Natural killer cell treated with Interleukin-12 subunit alpha and Interleukin-12 subunit beta and Interleukin-15 and Interleukin-18, amount 100 ng/mL, for 72 hours (primary cell): Measurements from ENCODE around the gene MRAS. TPM values are rescaled to one million over a fixed set of nuclear protein-coding genes. Genes with fewer than 3 reads are reported as not detected.
A peak's percentile ranks its signal among the peaks of the same experiment; 100 is the strongest.

Experiments
- ATAC-seq, 2 donors: fragments of 150-1000 bp; cut with Tn5 transposase in 1 of 2; sonication (Bioruptor Pico), chemical (Tn5 transposase) in 1 of 2; 2 replicates each; pipeline ENCODE4 v1.10.0; 2021
- DNase-seq: peaks from one replicate; pipeline ENCODE4 v3.0.0; 2022; ENCODE audit warnings: low spot score
- H3K27ac Mint-ChIP-seq, 2 donors: 1 replicate in 1 of 2; 2 replicates in 1 of 2; pipeline ENCODE4 v1.8.0; 2022; ENCODE audit warnings: mixed read lengths in 2 of 2, mild to moderate bottlenecking in 1 of 2, moderate library complexity in 1 of 2
- H3K27me3 Mint-ChIP-seq, 2 donors: 1 replicate in 1 of 2; 2 replicates in 1 of 2; pipeline ENCODE4 v1.8.0; 2022; ENCODE audit warnings: mixed read lengths in 2 of 2
- H3K36me3 Mint-ChIP-seq: one replicate; pipeline ENCODE4 v1.8.0; 2022; ENCODE audit warnings: mixed read lengths
- H3K4me1 Mint-ChIP-seq, 2 donors: 1 replicate in 1 of 2; 2 replicates in 1 of 2; pipeline ENCODE4 v1.8.0; 2022; ENCODE audit warnings: low read depth in 2 of 2, mixed read lengths in 2 of 2, mild to moderate bottlenecking in 1 of 2
- H3K4me3 Mint-ChIP-seq: one replicate; pipeline ENCODE4 v1.8.0; 2022; ENCODE audit warnings: mixed read lengths
- H3K9me3 Mint-ChIP-seq: 2 replicates; pipeline ENCODE4 v1.8.0; 2022; ENCODE audit warnings: mixed read lengths
- total RNA-seq, 2 donors: library from RNA; stranded (reverse); gene quantifications; one replicate each; pipeline ENCODE4 v1.2.3, GENCODE V29; 2022

The MRAS gene
- total RNA-seq, 2 donors from 2014 or later = 2.8 to 12.3 TPM

DNA sequence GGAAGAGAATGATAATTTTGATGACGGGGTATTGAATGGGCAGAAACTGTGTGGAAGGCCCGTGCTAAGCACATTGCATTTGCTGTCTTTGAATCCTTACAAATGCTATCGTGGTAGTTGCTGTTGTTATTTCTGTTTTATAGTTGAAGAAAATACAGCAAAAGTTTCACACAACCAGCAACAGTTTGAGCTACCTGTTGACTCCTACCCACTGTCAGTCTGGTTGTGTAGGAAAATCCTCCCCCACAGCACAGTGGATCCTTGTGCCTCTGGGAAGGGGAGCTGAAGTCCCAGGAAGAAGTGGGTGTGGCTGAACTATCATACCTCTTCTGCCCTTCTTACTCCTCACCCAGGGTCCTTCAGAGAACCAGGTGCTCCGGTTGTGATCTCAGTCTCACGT, 29.4 kb downstream of the MRAS start:
- H3K27me3 Mint-ChIP-seq = peaks cover 8 to 27% of the 10 kb centered on the region in 2 donors
- H3K9me3 Mint-ChIP-seq = no peaks in the 10 kb centered on the region
- H3K4me1 Mint-ChIP-seq = peaks cover 0 to 3% of the 10 kb centered on the region in 2 donors
- ATAC-seq (peak in 1 of 2 donors; percentile 45), DNase-seq (no peak)
- no peak overlapping the region for H3K27ac Mint-ChIP-seq
- H3K36me3 Mint-ChIP-seq = no peaks in the 10 kb centered on the region
- H3K4me3 Mint-ChIP-seq = no peak overlapping the region

DNA sequence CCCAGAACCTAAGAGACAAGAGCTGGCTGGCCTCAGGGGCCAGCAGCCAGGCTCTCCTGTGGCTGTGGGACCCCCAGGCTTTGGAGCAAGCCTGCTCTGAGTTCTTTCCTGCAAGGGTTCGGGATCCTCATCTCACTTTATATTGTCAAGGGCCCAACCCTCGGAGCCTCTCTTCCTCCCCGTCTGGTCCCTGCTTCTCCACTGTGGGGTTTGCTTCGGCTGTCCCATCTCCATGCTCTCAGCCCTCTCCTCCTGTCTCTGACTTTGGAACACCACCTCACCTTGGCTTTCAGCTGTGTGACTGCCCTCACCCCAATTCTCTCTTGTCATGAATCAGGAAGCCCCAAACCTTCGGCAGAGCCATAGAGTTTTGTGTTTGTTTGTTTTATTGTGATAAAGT, 30.0 kb downstream of the MRAS start:
- DNase-seq (no peak), ATAC-seq (peak; percentile 22 to 49)
- Mint-ChIP-seq H3K4me1 (peaks cover 0 to 3% of the 10 kb centered on the region in 2 donors), H3K9me3 (no peaks in the 10 kb centered on the region), H3K27me3 (peaks cover 5 to 27% of the 10 kb centered on the region in 2 donors), H3K27ac (no peak overlapping the region), H3K4me3 (no peak overlapping the region), H3K36me3 (no peaks in the 10 kb centered on the region)

DNA sequence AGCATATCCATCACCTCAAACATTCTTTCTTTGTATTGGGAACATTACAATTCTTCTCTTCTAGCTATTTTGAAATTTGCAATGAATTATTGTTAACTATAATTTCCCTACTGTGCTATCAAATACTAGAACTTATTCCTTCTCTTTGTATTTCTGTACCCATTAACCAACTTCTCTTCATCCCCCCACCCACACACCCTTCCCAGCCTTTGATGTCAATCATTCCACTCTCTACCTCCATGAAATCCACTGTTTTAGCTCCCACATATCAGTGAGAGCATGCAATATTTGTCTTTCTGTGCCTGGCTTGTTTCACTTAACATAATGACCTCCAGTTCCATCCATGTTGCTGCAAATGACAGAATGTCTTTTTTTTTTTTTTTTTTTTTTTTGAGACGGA, 30.6 kb downstream of the MRAS start:
- no peak for DNase-seq
- H3K4me3 Mint-ChIP-seq = no peak overlapping the region

DNA sequence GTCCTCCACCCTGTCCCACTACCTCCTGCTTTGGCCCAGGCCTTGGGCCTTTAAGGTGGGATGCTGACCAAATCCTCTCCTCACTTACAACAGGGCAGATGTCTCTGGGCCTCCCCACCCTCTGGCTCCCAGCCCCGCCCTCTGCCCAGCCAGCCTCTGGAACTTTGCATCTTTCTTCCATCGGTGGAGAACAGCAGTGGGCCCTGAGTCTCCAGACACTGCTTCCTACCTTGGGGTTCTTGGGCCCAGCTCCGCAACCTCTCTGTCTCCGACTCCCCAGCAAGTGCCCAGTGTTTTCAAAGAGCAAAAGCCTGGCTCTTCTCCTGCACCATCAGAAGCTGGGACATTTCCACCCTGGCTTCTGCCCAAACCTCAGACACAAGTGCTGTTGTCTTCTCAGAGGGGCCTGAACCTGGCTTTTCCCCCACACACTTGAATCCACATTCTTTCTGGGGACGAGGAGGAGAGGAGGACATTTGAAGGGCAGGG, 33.1 kb downstream of the MRAS start:
- DNase-seq = no peak
- no peaks in the 10 kb centered on the region for H3K9me3 Mint-ChIP-seq
- no peaks in the 10 kb centered on the region for H3K36me3 Mint-ChIP-seq
- ATAC-seq = no peak
- no peak overlapping the region for H3K27ac Mint-ChIP-seq
- no peak overlapping the region for H3K4me3 Mint-ChIP-seq
- peaks cover 0 to 3% of the 10 kb centered on the region in 2 donors for H3K4me1 Mint-ChIP-seq
- H3K27me3 Mint-ChIP-seq = peaks cover 15 to 37% of the 10 kb centered on the region in 2 donors

More for the DNA sequence above, 30.6 kb downstream of the MRAS start:
- Mint-ChIP-seq H3K27ac (no peak overlapping the region), H3K4me1 (peaks cover 0 to 3% of the 10 kb centered on the region in 2 donors), H3K36me3 (no peaks in the 10 kb centered on the region), H3K9me3 (no peaks in the 10 kb centered on the region), H3K27me3 (peaks cover 8 to 33% of the 10 kb centered on the region in 2 donors)
- ATAC-seq = no peak

DNA sequence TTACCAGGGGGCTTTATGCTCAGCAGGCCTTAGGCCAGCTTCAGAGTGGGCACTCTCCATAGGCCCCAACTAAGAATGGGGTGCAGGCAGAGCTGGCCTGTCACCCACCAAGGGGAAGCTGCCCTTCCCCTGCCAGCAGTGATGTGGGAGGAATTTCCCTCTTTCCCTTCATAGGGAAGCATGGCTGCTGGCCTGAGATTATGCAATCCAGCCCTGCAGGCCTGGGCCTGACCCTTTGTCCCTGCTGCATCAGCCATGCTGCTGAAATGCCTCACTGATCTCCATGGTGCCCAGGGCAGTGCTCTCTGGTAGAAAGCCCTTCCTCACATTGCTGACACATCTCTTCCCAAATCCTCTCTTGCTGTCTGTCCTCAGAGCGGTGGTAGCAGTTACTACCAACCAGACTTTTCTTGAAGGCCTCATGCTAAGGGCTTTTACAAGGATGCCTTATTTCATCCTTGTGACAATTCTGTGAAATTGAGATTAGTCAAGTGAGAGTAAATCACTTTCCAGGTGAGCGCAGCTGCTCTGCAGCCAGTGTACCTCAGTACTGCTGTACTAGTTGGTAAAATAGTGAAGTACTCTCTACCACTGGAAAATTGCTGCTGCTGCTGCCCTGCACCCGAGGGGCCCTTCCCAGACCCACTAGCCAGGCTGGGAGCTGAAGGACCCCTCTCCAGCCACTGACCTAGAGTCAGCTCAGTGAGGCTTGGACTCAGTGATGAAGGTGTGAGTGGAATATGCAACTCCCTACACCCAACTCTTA, 33.8 kb downstream of the MRAS start:
- Mint-ChIP-seq H3K27ac (no peak overlapping the region), H3K36me3 (no peaks in the 10 kb centered on the region), H3K4me1 (peaks cover 0 to 3% of the 10 kb centered on the region in 2 donors), H3K4me3 (no peak overlapping the region), H3K27me3 (peaks cover 15 to 37% of the 10 kb centered on the region in 2 donors), H3K9me3 (no peaks in the 10 kb centered on the region)
- peak in 1 of 2 donors; percentile 7 for ATAC-seq
- DNase-seq = no peak

DNA sequence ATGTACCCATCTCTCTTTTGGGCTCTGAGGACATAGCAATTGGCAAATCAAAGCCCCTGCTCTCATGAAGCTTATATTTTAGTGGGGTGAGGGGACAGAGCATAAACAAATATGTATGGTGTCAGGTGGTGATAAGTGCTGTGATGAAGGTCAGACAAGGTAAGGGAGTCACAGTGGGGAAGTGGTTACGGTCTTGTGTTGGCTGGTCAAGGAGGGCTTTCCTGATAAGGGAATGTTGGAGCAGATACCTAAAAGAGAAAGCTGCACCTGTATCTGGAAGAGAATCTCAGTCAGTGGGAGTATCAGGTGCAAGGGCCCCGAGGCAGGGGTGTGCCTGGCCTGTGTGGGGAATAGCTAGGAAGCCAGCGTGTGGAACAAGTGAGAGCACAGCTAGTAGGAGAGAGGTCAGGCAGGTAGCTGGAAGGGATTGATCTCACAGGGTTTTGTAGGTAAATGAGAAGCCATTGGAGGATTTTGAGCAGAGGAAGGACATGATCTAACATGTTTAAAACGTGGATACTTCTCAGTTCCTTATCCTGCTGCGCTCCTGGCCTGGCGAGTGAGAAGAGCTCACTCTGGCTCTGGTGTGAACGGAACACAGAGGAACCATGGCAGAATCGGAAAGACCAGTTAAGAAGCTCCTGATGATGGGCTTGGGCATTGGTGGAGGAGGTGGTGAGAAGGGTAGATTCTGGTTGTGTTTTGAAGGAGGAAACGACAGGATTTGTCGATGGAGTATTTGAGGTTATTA, 35.5 kb downstream of the MRAS start:
- peaks cover 17 to 29% of the 10 kb centered on the region in 2 donors for H3K27me3 Mint-ChIP-seq
- no peak overlapping the region for H3K27ac Mint-ChIP-seq
- no peaks in the 10 kb centered on the region for H3K9me3 Mint-ChIP-seq
- DNase-seq (no peak), ATAC-seq (no peak)
- H3K36me3 Mint-ChIP-seq = no peaks in the 10 kb centered on the region
- peaks cover 0 to 3% of the 10 kb centered on the region in 2 donors for H3K4me1 Mint-ChIP-seq
- H3K4me3 Mint-ChIP-seq = no peak overlapping the region

DNA sequence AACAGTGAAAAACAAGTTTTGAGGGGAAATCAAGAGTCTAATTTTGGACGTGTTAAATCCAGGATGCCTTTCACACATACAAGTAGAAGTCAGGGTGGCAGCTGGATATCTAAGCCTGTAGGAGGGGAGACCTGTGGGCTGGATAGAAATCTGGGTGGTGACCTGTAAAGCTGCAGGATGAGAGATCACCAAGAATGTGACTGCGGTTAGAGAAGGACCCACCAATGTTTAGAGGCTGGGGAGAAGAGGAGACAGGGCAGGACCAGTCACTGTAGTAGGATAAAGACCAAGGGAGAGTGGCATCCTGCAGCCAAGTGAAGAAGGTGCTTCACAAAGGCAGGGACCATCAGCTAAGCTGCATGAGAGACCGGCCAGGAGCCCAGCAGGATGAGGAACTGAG, 36.2 kb downstream of the MRAS start:
- H3K4me3 Mint-ChIP-seq = no peak overlapping the region
- H3K9me3 Mint-ChIP-seq = no peaks in the 10 kb centered on the region
- H3K27me3 Mint-ChIP-seq = peaks cover 17 to 25% of the 10 kb centered on the region in 2 donors
- ATAC-seq (no peak), DNase-seq (no peak)
- H3K27ac Mint-ChIP-seq = no peak overlapping the region
- no peaks in the 10 kb centered on the region for H3K36me3 Mint-ChIP-seq
- H3K4me1 Mint-ChIP-seq = peaks cover 0 to 3% of the 10 kb centered on the region in 2 donors

DNA sequence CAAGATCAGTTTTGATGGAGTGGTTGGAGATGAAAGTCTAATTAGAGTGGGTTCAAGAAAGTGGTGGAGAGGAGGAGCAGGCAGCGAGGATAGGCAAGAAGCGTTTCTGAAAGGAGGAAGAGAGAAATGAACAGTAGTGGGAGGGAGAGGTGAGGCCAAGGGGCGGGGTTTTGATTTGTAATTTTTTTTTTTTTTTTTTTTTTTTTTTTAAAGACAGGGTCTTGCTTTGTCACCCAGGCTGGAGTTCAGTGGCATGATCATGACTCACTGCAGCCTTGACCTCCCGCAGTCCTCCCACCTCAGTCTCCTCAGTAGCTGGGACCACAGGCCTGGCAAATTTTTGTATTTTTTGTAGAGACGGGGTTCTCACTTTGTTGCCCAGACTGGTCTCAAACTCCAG, 36.6 kb downstream of the MRAS start:
- Mint-ChIP-seq H3K4me1 (peaks cover 0 to 3% of the 10 kb centered on the region in 2 donors), H3K9me3 (no peaks in the 10 kb centered on the region), H3K36me3 (no peaks in the 10 kb centered on the region), H3K4me3 (no peak overlapping the region), H3K27ac (no peak overlapping the region), H3K27me3 (peaks cover 17 to 25% of the 10 kb centered on the region in 2 donors)
- ATAC-seq (no peak), DNase-seq (no peak)

DNA sequence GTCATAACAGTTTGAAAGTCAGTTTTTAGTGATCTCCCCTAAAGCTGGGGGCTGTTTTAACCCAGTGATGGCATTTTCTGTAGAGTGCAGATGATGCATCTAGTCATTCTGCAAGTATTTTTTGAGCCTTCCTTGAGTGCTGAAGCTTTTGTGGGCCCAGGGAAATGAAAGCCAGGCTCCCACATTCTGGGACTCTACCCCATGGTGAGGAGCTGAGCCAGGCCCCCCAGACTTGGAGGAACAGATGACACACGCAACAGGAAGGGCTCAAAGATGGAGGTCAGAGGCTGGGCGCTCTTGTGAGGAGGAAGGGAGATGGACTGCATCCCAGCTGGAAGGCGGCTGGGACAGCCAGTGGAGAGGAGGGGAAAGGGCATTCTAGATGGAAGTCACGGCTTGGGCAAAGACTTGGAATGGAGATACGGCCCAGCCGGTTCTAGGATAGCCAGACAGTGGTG, 40.8 kb downstream of the MRAS start:
- no peak overlapping the region for H3K4me3 Mint-ChIP-seq
- no peak overlapping the region for H3K27ac Mint-ChIP-seq
- H3K9me3 Mint-ChIP-seq = no peaks in the 10 kb centered on the region
- no peak for DNase-seq
- peak in 1 of 2 donors; percentile 43 for ATAC-seq
- H3K27me3 Mint-ChIP-seq = peaks cover 13 to 26% of the 10 kb centered on the region in 2 donors
- no peaks in the 10 kb centered on the region for H3K36me3 Mint-ChIP-seq
- H3K4me1 Mint-ChIP-seq = peaks cover 0 to 3% of the 10 kb centered on the region in 2 donors

DNA sequence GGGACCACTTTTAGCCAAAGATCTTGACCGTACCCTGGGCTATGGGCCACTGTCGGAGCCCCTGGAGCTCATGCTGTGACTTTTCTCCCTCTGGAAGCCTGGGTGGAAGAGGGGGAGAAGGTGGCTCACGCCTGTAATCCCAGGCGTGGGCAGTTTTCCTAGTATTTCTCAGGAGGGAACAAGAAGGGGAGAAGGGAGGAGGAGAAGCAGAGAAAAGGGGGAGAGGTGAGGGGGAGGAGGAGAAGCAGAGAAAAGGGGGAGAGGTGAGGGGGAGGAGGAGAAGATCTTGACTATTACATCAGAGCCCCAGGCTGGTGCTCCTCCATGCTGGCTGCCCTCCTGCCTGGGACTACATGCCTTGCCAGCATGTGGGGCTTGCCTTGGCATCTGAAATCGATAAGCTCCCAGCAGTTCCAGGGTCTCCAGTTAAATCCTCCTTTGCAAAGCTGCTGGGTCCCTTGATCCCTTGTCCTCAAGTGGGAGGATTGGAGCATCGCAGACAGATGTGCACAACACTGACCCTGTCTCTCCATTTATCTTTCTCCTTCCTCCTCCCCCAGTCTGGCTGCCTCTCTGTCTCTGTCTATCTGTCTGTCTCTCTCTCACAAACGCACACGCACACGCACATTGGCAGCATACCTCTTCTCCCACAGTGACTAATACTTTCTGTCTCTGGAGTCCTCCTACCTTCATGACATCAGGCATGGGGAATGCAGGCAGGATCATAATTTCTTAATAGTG, 41.6 kb downstream of the MRAS start:
- Mint-ChIP-seq H3K27me3 (peaks cover 5 to 18% of the 10 kb centered on the region in 2 donors), H3K36me3 (no peaks in the 10 kb centered on the region), H3K9me3 (no peaks in the 10 kb centered on the region), H3K27ac (no peak overlapping the region), H3K4me3 (no peak overlapping the region), H3K4me1 (no peaks in the 10 kb centered on the region)
- ATAC-seq (no peak), DNase-seq (no peak)

DNA sequence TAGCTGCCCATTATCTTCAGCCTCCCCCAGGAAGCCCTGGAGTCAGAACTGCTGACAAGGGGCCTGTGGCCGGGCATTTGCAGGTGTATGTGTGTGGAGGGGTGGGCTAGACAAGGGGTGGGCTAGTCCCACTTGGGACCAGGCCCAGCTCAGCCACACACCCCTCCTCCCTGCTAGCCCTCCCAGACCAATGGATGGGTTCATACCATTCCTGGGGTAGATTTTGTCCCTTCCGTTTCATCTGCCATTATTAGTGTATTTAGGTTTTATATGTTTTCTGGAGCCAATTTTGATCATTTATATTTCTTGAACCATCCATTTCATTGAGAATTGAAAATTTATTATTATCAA, 42.2 kb downstream of the MRAS start:
- Mint-ChIP-seq H3K27ac (no peak overlapping the region), H3K9me3 (no peaks in the 10 kb centered on the region), H3K36me3 (no peaks in the 10 kb centered on the region), H3K27me3 (peaks cover 5 to 21% of the 10 kb centered on the region in 2 donors), H3K4me3 (no peak overlapping the region), H3K4me1 (no peaks in the 10 kb centered on the region)
- ATAC-seq (no peak), DNase-seq (no peak)

DNA sequence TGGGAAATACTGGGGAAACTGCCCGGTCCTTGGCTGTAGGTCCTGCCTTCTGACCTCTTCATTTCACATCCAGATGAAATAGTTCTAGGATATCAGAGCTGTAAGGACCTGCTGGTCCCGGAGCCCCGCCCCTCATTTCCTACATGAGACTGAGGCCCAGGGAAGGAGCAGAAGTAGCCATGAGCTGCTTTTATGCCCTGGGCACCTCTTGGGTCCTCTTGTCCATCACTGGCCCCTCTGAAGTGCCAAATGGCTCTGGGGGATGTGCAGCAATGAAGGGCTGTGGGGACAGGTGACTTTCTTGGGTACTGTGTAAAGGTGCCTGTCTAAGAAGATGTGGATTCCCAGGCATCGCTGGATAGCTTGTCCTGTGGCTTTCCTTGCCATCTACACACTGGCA, 45.8 kb downstream of the MRAS start:
- H3K27me3 Mint-ChIP-seq = peaks cover 2 to 24% of the 10 kb centered on the region in 2 donors
- H3K9me3 Mint-ChIP-seq = no peaks in the 10 kb centered on the region
- H3K36me3 Mint-ChIP-seq = no peaks in the 10 kb centered on the region
- no peaks in the 10 kb centered on the region for H3K4me1 Mint-ChIP-seq
- H3K4me3 Mint-ChIP-seq = no peak overlapping the region
- DNase-seq = no peak
- ATAC-seq = no peak
- H3K27ac Mint-ChIP-seq = no peak overlapping the region

DNA sequence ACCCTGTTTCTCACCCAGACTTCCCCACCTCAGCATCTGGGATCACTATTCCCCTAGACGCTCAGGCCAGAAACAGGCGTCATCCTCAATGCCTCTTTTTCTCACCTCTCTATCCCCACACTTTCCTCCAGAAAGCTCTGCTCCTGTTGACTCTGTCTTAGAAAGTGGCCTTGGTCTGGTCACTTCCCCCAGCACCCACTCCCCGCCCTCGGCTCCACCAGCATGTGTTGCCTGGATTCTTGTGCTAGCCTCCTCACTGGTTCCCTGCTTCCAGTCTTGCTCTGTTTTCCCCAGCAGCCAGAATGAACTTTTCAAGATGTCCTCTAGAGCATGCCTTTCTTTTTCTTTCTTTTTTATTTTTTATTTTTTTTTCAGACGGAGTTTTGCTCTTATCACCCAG, 46.3 kb downstream of the MRAS start:
- no peaks in the 10 kb centered on the region for H3K9me3 Mint-ChIP-seq
- no peaks in the 10 kb centered on the region for H3K4me1 Mint-ChIP-seq
- H3K27ac Mint-ChIP-seq = no peak overlapping the region
- no peaks in the 10 kb centered on the region for H3K36me3 Mint-ChIP-seq
- no peak overlapping the region for H3K4me3 Mint-ChIP-seq
- DNase-seq (no peak), ATAC-seq (no peak)
- H3K27me3 Mint-ChIP-seq = peaks cover 2 to 24% of the 10 kb centered on the region in 2 donors
